WTC11 (cell line): ENCODE data around the gene NT5C3B.

Experiments used
- CTCF ChIP-seq: fragments of 200-600 bp; IDR thresholded peaks from 2 replicates; pipeline ENCODE4 v1.8.0; 2022; ENCODE audit warnings: antibody characterized with exemption
- FOXK1 ChIP-seq: sonication (generic); formaldehyde crosslinking; IDR thresholded peaks from 2 replicates; pipeline ENCODE4 v1.8.0; 2022; ENCODE audit warnings: mild to moderate bottlenecking, moderate library complexity, missing genetic modification reagents
- NR2C2 ChIP-seq: sonication (generic); formaldehyde crosslinking; IDR thresholded peaks from 2 replicates; pipeline ENCODE4 v1.8.0; 2022; ENCODE audit warnings: mild to moderate bottlenecking, missing genetic modification reagents
- NR3C1 ChIP-seq: sonication (generic); formaldehyde crosslinking; conservative IDR thresholded peaks from 2 replicates; pipeline ENCODE4 v1.8.1; 2023; ENCODE audit warnings: low read depth, mild to moderate bottlenecking, missing genetic modification reagents
- ZMAT4 ChIP-seq: fragments of 250-450 bp; sonication (Bioruptor Pico); IDR thresholded peaks from 2 replicates; pipeline ENCODE4 v1.9.0; 2021; ENCODE audit warnings: mild to moderate bottlenecking
- TF ChIP-seq, protein P1 (sequence below): sonication (generic); formaldehyde crosslinking; IDR thresholded peaks from 2 replicates; pipeline ENCODE4 v1.8.1; 2022; ENCODE audit warnings: missing genetic modification reagents, borderline replicate concordance
- TF ChIP-seq, protein P2 (sequence below): sonication (generic); formaldehyde crosslinking; IDR thresholded peaks from 2 replicates; pipeline ENCODE4 v1.8.1; 2023; ENCODE audit warnings: mild to moderate bottlenecking, missing genetic modification reagents, borderline replicate concordance

DNA sequence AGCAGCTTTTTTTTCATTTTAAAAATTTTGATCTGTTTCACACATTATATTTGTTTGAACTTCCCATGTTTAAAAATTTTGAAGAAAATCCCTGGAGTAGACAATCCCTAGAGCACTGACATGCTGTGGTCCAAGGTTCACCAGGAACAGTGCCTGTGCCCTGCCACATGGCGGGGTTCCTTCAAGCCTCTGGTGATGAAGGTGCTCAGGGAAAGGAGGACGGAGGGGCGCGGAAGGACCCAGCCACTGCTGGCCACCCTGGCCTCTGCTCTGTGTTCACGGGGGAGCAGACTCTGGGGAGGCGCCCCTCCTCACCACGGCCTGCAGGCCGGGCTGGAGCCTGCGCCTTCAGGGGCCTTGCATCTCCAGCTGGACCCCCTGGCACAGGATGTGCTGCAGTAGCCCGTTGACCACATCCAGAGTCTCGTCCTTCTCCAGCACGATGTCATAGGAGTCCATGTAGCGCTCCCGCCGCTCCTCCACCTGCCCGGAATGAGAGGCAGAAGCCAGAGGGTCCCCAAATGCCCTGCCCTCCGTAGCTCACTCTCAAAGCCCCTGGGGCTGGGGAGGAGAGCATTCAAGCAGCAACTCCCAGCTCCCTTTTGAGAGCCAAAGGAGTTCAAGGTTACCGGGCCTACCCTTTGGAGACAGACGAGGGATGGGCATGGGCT is 10.7 kb downstream of the NT5C3B start:
- TF ChIP-seq CTCF (no peak), NR2C2 (CRISPR knock-in tag) (no peak), ZMAT4 (CRISPR knock-in tag) (no peak), FOXK1 (no peak), NR3C1 (CRISPR knock-in tag) (no peak)
- TF ChIP-seq, protein P1, sequence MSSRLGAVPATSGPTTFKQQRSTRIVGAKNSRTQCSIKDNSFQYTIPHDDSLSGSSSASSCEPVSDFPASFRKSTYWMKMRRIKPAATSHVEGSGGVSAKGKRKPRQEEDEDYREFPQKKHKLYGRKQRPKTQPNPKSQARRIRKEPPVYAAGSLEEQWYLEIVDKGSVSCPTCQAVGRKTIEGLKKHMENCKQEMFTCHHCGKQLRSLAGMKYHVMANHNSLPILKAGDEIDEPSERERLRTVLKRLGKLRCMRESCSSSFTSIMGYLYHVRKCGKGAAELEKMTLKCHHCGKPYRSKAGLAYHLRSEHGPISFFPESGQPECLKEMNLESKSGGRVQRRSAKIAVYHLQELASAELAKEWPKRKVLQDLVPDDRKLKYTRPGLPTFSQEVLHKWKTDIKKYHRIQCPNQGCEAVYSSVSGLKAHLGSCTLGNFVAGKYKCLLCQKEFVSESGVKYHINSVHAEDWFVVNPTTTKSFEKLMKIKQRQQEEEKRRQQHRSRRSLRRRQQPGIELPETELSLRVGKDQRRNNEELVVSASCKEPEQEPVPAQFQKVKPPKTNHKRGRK (CRISPR knock-in tag): no peak
- TF ChIP-seq, protein P2, sequence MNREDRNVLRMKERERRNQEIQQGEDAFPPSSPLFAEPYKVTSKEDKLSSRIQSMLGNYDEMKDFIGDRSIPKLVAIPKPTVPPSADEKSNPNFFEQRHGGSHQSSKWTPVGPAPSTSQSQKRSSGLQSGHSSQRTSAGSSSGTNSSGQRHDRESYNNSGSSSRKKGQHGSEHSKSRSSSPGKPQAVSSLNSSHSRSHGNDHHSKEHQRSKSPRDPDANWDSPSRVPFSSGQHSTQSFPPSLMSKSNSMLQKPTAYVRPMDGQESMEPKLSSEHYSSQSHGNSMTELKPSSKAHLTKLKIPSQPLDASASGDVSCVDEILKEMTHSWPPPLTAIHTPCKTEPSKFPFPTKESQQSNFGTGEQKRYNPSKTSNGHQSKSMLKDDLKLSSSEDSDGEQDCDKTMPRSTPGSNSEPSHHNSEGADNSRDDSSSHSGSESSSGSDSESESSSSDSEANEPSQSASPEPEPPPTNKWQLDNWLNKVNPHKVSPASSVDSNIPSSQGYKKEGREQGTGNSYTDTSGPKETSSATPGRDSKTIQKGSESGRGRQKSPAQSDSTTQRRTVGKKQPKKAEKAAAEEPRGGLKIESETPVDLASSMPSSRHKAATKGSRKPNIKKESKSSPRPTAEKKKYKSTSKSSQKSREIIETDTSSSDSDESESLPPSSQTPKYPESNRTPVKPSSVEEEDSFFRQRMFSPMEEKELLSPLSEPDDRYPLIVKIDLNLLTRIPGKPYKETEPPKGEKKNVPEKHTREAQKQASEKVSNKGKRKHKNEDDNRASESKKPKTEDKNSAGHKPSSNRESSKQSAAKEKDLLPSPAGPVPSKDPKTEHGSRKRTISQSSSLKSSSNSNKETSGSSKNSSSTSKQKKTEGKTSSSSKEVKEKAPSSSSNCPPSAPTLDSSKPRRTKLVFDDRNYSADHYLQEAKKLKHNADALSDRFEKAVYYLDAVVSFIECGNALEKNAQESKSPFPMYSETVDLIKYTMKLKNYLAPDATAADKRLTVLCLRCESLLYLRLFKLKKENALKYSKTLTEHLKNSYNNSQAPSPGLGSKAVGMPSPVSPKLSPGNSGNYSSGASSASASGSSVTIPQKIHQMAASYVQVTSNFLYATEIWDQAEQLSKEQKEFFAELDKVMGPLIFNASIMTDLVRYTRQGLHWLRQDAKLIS: no peak
